ENCODE measurements around the gene NACC1.
A peak's percentile ranks its signal among the peaks of the same experiment; 100 is the strongest.

Gene NACC1

GRCh38 chr19:13100841-13101589 lies 17.0 kb upstream of the NACC1 start:
- no peak for DNase-seq

GRCh38 chr19:13101590-13102415 lies 16.3 kb upstream of the NACC1 start:
- no peak for DNase-seq

DNA sequence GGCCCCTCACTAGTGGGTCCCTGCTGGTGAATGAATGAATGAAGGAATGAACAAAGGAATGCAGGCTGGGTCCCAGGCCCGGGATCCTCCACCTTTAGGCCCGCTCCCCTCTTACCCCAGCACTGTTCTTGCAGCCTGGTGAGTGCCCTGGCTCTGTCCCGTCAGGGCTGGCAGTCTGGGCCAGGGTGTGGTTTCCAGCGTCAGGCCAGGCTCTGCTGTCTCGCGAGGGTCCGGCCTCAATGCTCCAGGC lies 15.7 kb upstream of the NACC1 start:
- no peak for DNase-seq

GRCh38 chr19:13102666-13103580 lies 15.1 kb upstream of the NACC1 start, which contains the start of gene LYL1:
Gene LYL1, minus strand, starts transcription at chr19:13102858. Its CDS starts 1,687 bp downstream, at chr19:13101171.
- DNase-seq = peak; percentile 34

DNA sequence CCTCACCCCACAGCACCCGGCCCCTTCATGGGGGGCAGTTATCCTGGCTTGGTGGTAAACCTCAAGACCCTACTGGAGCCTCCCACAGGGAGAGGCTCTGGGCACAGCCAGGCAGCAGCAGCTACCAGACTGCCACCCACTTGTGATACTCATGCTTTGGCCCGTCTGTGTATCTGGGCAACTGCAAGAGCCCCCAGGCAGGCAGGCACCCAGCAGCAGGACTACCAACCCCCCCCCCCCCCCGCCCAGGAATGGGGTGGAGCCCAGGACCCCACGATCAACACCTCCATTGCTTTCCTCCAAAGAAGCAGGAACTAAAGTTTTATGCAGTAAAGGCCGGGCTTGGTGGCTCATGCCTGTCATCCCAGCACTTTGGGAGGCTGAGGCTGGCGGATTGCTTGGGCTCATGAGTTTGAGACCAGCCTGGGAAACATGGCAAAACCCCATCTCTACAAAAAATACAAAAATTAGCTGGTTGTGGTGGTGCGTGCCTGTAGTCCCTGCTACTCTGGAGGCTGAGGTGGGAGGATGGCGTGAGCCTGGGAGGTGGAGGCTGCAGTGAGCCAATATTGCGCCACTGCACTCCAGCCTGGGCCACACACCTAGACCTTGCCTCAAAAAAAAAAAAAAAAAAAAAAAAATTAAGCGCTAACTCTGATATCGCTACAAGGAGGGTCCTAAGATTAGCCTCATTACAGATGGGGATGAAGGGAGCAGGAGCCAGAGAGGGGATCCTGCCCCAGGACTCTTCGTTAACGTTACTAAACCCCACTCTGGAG lies 14.3 kb upstream of the NACC1 start:
- DNase-seq = no peak

- DNase-seq = no peak
Observed at GRCh38 chr19:13104360-13104847, 13.7 kb upstream of the NACC1 start.

GRCh38 chr19:13104848-13105711 lies 13.0 kb upstream of the NACC1 start:
- no peak for DNase-seq

- no peak for DNase-seq
Observed at GRCh38 chr19:13109361-13110098, 8.5 kb upstream of the NACC1 start.

DNA sequence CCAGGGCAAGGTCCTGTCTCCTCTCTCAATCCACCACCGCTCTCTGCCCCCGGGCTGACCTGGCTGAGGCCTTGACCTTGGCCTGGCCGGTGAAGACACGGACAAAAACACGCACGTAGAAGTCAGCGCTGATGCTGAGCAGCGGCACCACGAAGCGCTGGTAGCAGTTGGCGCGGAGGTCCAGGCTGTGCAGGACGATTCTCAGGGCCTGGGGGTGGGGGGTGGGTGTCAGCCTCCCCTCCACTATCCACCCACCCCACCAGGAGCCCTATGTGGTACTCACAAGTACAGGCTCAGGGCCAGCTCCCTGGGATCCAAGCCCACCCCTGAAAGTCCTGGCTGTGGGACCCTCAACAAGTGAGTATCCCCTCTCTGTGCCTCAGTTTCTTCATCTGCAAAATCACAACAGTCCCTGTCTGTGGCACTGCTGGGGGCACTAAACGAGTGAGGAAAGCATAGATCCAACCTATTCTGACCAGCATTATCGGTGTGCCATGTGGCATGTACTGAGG lies 7.9 kb upstream of the NACC1 start:
- DNase-seq = no peak

GRCh38 chr19:13112555-13112954 lies 5.5 kb upstream of the NACC1 start:
- no peak for DNase-seq

- DNase-seq = no peak
Observed at GRCh38 chr19:13115936-13116281, 2.2 kb upstream of the NACC1 start.

GRCh38 chr19:13116282-13117175 lies 1.5 kb upstream of the NACC1 start, which contains the start of gene TRMT1:
Gene TRMT1, minus strand, starts transcription at chr19:13116740. Its CDS starts 341 bp downstream, at chr19:13116399.
- peak; percentile 95 for DNase-seq

DNA sequence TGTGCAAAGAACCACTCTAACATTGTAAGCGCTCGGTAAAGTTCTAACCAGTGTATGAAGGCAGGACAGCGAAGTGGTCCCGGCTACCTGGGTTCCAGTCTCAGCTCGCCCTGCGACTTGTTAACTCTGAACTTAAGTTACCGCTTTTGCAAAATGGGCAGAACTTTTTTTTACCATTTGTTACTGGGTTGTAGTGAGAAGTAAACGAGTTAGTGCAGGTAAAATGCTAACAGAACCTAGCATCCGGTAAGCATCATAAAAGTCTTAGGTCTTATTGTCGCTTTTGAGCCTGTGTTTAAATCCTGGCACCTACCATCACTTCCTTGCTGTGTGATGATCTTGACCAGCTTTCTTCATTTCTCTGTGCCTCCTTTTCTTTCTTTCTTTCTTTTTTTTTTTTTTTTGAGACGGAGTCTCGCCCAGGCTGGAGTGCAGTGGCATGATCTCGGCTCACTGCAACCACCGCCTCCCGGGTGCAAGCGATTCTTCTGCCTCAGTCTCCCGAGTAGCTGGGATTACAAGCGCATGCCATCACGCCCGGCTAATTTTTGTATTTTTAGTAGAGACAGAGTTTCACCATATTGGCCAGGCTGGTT lies 790 bp upstream of the NACC1 start:
- no peak for DNase-seq

GRCh38 chr19:13118424-13119193 lies 545 bp downstream of the NACC1 start:
- peak; percentile 57 for DNase-seq

DNA sequence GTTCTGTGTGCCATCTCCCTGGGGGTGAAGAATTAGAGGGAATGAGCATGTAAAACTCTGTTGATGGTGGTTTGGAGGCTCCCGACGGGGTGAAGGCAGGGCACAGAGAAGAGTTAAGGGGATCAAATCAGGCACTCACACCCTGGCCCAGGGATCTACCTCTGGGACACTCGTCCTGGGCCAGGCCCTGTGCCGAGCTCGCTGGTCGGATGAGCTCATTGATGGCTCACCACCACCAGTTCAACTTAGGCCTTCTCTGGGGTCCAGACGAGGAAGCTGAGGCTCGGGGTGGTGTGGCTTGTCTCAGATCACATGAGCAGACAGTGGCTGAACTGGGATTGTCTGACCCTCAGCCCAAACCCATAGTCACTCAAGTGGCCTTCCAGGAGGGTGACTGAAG lies 1.6 kb downstream of the NACC1 start:
- DNase-seq = no peak

- DNase-seq = no peak
Observed at GRCh38 chr19:13120031-13120430, 2.0 kb downstream of the NACC1 start.

DNA sequence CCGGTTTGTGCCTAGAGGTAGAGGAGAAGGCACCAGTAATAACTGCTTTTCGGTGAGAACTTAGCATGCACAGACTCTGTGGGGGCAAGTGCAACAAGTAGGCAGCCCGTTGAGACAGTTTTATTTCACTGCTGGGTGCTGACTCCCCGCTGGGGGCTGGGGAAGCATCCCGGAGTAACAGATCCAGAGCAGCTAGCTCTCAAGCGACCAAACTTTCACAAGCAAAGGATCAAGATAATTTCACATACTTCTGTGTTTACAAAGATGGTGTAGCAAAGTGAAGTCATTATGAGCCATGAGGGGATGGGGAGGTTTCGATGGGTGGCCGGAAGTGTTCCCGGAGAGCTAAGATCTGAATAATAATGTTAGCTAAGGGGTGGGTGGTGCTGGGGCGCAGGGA lies 2.8 kb downstream of the NACC1 start:
- DNase-seq = peak; percentile 45
